ENCODE measurements around the gene CLIC5.

CLIC5 gene

DNA sequence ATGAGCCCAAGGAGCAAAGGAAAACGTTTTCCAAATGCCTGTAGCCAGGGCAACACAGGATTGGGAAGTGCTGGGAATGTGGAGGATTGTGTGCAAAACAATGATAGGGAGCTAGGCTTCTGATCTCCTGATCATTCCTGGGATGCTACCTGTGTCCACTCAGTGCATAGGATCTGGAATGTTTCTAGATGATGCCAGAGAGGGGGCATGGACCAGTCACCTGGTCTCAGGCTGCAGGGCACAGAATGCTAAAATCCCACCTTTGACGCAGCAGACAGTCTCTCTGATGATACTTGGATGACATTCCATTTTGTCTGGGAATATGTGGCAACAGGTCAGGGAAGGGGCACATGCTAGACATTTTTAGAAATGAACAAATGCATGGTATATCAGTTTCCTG, 128.9 kb downstream of the CLIC5 start:
- no peak overlapping the region for H3K27ac ChIP-seq (replicated peaks)

DNA sequence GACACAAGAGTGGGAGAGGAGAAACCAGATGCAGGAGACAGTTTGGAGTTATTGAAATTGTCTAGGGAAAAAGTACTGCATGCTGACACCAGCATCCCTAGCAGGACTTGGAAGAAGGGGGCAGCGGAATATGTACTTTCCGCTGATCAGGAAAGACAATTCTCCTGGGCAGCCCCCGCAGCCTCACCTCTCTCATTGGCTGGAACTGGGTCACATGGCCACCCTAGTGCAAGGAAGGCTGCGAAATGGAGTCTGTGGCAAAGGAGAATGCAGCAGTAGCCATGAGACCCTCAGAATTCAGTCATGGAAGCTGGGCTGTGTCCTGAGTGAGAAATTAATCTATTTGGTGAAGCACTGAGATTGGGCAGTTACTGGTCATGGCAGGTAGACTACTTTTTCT, 131.3 kb downstream of the CLIC5 start:
- no peak for DNase-seq (ENCODE audit: low read depth in 1 of 2, low spot score in 1 of 2)
- no peaks in the 10 kb centered on the region for H3K27me3 ChIP-seq (ENCODE audit: insufficient read depth, poor library complexity, severe bottlenecking)
- TF ChIP-seq SPI1 (IDR thresholded peaks at IDR 0.05; ENCODE audit: borderline replicate concordance, low read depth), result no peak
- TF ChIP-seq GABPA (IDR thresholded peaks at IDR 0.05; ENCODE audit: low read depth), result no peak
- no peak overlapping the region for H3K4me3 ChIP-seq (replicated peaks; ENCODE audit: insufficient read depth, low read length)
- no peak overlapping the region for H3K27ac ChIP-seq (replicated peaks)

More for the DNA sequence above, 128.9 kb downstream of the CLIC5 start:
- no peak for TF ChIP-seq GABPA (IDR thresholded peaks at IDR 0.05; ENCODE audit: low read depth)
- TF ChIP-seq, protein P1, sequence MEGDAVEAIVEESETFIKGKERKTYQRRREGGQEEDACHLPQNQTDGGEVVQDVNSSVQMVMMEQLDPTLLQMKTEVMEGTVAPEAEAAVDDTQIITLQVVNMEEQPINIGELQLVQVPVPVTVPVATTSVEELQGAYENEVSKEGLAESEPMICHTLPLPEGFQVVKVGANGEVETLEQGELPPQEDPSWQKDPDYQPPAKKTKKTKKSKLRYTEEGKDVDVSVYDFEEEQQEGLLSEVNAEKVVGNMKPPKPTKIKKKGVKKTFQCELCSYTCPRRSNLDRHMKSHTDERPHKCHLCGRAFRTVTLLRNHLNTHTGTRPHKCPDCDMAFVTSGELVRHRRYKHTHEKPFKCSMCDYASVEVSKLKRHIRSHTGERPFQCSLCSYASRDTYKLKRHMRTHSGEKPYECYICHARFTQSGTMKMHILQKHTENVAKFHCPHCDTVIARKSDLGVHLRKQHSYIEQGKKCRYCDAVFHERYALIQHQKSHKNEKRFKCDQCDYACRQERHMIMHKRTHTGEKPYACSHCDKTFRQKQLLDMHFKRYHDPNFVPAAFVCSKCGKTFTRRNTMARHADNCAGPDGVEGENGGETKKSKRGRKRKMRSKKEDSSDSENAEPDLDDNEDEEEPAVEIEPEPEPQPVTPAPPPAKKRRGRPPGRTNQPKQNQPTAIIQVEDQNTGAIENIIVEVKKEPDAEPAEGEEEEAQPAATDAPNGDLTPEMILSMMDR (IDR thresholded peaks at IDR 0.05; ENCODE audit: insufficient read depth, low read length), result no peak
- TF ChIP-seq SPI1 (IDR thresholded peaks at IDR 0.05; ENCODE audit: borderline replicate concordance, low read depth), result no peak
- TF ChIP-seq POLR2AphosphoS5 (IDR thresholded peaks at IDR 0.05; ENCODE audit: low read depth), result no peak
- TF ChIP-seq, protein P2, sequence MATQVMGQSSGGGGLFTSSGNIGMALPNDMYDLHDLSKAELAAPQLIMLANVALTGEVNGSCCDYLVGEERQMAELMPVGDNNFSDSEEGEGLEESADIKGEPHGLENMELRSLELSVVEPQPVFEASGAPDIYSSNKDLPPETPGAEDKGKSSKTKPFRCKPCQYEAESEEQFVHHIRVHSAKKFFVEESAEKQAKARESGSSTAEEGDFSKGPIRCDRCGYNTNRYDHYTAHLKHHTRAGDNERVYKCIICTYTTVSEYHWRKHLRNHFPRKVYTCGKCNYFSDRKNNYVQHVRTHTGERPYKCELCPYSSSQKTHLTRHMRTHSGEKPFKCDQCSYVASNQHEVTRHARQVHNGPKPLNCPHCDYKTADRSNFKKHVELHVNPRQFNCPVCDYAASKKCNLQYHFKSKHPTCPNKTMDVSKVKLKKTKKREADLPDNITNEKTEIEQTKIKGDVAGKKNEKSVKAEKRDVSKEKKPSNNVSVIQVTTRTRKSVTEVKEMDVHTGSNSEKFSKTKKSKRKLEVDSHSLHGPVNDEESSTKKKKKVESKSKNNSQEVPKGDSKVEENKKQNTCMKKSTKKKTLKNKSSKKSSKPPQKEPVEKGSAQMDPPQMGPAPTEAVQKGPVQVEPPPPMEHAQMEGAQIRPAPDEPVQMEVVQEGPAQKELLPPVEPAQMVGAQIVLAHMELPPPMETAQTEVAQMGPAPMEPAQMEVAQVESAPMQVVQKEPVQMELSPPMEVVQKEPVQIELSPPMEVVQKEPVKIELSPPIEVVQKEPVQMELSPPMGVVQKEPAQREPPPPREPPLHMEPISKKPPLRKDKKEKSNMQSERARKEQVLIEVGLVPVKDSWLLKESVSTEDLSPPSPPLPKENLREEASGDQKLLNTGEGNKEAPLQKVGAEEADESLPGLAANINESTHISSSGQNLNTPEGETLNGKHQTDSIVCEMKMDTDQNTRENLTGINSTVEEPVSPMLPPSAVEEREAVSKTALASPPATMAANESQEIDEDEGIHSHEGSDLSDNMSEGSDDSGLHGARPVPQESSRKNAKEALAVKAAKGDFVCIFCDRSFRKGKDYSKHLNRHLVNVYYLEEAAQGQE (IDR thresholded peaks at IDR 0.05; ENCODE audit: insufficient replicate concordance, low read depth), result no peak
- Histone ChIP-seq H3K27me3 (ENCODE audit: insufficient read depth, poor library complexity, severe bottlenecking) (no peaks in the 10 kb centered on the region), H3K4me3 (replicated peaks; ENCODE audit: insufficient read depth, low read length) (no peak overlapping the region)
- DNase-seq (ENCODE audit: low read depth in 1 of 2, low spot score in 1 of 2), result no peak

DNA sequence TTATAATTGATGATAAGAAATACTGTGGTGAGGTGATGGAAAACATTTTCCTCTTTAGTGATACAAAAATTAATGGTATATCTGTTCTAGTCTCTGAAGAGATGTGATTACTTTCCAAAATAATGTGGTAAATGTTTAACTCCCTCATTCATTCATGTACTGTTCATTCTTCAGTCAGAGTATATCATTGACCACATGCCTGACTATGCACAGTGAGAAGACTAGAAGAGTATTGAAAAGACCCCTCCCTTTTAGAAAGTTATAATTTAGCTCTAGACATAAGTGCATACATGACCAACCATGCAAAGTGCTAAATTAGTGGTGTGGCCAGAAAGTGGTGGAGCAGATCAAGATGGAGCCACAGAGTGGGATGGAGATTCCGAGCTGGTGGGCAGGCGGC, 133.0 kb downstream of the CLIC5 start:
- Histone ChIP-seq H3K27me3 (ENCODE audit: insufficient read depth, poor library complexity, severe bottlenecking) (no peaks in the 10 kb centered on the region), H3K27ac (replicated peaks) (no peak overlapping the region), H3K4me3 (replicated peaks; ENCODE audit: insufficient read depth, low read length) (no peak overlapping the region)
- TF ChIP-seq POLR2AphosphoS5 (IDR thresholded peaks at IDR 0.05; ENCODE audit: low read depth) (no peak), GABPA (IDR thresholded peaks at IDR 0.05; ENCODE audit: low read depth) (no peak), SPI1 (IDR thresholded peaks at IDR 0.05; ENCODE audit: borderline replicate concordance, low read depth) (no peak)
- TF ChIP-seq, protein P2 (IDR thresholded peaks at IDR 0.05; ENCODE audit: insufficient replicate concordance, low read depth), result no peak
- TF ChIP-seq, protein P1 (IDR thresholded peaks at IDR 0.05; ENCODE audit: insufficient read depth, low read length), result no peak
- DNase-seq (ENCODE audit: low read depth in 1 of 2, low spot score in 1 of 2), result no peak

DNA sequence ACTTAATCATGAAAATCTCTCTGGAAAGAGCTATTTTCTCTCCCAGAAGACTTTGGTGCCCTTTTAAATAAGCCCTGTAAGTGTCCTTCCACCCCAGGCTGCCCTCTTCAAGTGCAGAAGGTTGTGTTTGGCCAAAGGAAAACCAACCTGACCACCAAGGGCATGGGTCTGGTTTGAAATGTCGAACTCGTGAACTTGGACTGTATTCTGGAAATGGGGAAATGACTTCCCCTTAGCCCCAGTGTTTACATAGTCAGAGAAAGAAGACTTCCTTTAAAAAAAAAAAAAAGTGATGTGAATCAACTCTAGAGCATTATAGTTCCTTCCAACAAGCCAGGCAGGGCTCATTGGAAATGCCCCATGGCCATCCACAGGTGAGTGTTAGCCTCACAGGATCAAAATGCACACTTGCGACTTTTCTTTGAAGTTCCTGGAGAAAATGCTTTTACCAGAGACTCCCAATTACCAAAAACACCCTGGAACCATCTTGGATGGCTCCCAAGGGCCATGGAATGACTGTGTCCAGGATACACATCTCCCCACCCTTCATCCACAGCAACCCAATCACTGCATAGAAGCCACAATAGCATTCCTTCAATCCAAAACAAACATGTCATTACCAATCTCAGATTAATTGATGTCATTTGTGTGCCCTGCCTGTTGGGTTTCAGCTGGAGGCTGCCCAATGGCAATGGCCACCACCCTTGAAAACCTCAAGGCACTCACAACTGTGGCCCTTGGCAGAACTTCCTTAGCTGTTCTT, 133.8 kb downstream of the CLIC5 start:
- H3K27me3 ChIP-seq (ENCODE audit: insufficient read depth, poor library complexity, severe bottlenecking), result no peaks in the 10 kb centered on the region
- peak in 1 of 2 experiments; percentile 5 for DNase-seq (ENCODE audit: low read depth in 1 of 2, low spot score in 1 of 2)
- TF ChIP-seq, protein P1 (IDR thresholded peaks at IDR 0.05; ENCODE audit: insufficient read depth, low read length), result no peak
- TF ChIP-seq POLR2AphosphoS5 (IDR thresholded peaks at IDR 0.05; ENCODE audit: low read depth) (no peak), SPI1 (IDR thresholded peaks at IDR 0.05; ENCODE audit: borderline replicate concordance, low read depth) (peak; percentile 69; the same call in 1 of the 2 replicates)
- no peak overlapping the region for H3K27ac ChIP-seq (replicated peaks)
- H3K4me3 ChIP-seq (replicated peaks; ENCODE audit: insufficient read depth, low read length), result no peak overlapping the region

Data from HL-60 (cell line).